OCI-M1 (cell line): ENCODE results near the gene BCKDK.
A peak's percentile ranks its signal among the peaks of the same experiment; 100 is the strongest.
"Not testable (repeated sequence)": the region's sequence is repeated elsewhere in the genome, so short reads cannot be mapped to it uniquely, and the experiment has no call there.

Experiments used
- DNase-seq: peaks from one replicate; lab custom pipeline; 2025; lab: John Stamatoyannopoulos, UW

Gene BCKDK

DNA sequence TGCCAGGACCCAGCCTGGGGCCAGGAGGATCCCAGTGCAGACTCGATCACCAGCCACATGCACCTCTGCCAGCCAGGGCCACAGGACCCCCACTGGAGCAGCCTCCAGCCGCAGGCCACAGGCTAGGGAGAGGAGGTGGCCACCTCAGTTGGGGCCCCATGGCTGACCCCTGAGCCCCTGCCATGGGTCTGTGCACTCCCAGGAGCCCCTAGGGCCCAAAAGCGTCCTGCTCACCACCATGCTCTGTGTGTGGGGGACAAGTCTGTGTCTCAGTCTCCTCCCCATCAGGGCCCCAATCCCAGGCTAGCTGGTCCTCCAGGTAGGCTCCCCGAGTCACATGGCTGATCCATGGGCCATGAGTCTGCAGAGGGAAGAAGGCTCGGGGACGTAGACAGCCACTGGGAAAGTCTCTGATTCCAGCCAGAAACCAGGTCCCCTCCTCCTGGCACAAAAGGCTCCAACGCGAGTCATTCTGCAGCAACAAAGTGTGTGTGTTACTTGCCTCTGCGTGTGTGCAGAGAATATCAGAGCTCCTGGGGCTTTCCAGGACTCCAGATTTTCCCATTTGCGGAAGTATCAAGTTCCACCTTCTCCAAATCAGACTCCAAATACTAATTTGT, 33.4 kb downstream of the BCKDK start:
- DNase-seq: no peak

GRCh38 chr16:31142109-31143010, 34.2 kb downstream of the BCKDK start:
- DNase-seq: peak; percentile 100

DNA sequence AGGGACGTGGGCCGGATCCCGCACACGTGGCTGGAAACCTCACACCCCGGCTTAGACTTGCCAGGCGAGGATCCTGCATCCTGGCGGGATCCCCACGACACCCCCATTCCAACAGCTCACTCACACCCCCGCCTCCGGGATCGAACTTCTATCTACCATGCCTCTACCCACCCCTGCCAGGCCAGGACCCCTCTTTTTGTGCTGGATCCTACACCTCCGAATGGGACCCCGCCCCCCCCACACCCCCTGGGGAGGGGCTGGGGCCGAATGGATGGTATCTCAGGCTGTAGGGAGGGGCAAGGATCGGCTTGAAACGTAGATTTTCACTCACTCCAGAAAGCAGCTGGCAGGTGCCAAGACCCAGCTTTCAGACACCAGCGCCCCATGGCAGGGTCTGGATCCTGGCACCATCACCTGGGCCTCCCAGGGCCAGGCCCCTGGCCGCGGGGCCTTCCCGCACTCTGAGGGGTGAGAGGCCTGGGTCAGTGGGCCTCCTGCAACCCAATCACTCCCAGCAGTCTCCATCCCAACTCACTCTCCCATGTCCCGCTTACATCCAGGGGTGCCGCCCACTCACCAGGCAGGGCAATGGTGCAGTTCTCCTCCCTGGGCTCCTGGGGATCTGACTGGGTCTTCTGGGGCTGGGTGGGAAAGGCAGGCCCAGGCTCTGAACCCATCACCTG, 35.0 kb downstream of the BCKDK start:
- DNase-seq: no peak

GRCh38 chr16:31143694-31144148, 35.5 kb downstream of the BCKDK start:
- no peak for DNase-seq

GRCh38 chr16:31144418-31144817, 36.2 kb downstream of the BCKDK start:
- not testable (repeated sequence) for DNase-seq

DNA sequence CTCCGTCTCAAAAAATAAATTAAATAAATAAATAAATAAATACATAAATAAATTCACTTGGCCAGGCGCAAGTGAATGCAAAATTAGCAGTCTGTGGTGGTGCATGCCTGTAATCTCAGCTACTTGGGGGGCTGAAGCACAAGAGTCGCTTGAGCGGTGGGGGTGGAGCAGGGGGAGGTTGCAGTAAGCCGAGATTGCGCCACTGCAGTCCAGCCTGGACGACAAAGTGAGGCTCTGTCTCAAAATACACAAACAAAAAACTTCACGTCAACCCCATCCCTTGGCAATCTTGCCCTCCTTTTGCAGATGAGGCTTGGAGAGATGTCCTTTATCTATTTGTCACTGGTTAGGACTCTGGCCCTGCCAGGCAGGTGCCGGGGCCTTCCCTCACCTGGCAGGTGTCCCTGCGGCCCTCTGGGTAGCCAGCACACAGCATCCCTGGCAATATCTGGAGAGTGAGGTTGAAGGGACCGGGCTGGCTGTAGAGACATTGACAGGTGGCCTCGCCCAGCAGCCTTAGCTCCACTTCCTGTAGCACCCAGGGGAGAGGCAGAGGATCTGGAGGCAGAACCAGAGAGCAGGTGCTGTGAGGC, 37.3 kb downstream of the BCKDK start:
- no peak for DNase-seq

DNA sequence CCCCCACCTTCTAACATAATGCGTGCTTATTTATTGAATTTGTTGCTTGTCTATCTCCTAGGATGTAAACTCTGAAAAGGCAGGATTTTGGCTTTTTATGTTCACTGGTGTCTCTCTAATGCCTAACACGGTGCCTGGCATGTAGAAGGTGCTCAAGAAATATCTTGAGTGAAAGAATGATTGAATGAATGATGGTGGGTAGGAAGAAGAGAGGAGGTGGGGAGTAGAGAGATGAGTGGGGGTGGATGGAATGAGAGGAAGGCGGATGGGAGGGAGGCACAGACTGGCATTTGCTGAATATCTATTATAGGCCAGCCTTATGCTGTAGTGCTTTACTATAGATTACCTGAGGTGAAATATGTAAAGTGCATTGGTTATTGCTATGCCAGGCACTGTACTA, 39.4 kb downstream of the BCKDK start:
- no peak for DNase-seq

DNA sequence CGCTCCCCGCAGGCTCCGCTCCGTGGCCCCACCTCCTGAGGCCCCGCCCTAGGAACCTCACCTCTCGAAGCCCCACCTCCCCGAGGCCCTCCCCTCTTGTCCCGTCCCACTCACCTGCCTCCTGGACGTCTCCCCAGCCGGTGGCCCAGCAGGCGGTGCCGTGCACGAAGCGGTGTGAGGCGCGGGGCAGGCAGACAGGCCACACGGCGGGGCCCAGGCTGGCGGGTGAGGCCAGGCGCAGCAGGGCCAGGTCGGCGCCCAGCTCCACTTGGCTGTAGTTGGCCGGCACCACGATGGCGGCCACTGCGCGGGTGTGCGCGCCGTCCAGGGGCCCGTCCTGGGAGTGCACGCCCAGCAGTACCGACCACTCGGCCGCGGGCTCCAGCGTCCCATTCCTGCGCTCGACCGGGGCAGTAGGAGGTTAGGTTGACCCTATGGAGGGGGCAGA, 40.1 kb downstream of the BCKDK start:
- DNase-seq: no peak

DNA sequence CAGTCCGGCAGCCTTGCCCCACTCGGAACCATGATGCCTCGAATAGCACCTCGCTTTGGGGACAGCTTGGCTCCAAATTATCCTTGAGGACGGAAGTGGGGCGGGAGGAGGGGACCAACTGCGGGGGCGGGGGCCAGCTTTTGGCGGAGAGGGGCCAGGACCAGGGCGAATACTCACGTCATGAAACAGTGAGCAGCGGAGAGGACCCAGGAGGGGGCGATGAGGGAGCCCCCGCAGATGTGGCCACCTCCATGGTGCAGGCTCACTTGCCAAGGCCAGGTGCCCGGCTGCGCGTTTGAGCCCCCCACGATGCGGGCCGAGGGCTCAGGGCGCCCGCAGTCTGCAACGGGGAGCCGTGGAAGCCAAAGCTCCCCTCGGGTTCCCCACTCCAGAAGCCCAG, 40.7 kb downstream of the BCKDK start:
- no peak for DNase-seq

GRCh38 chr16:31149332-31149731, 41.1 kb downstream of the BCKDK start:
- DNase-seq: no peak

GRCh38 chr16:31149894-31150890, 42.0 kb downstream of the BCKDK start, which contains the start of gene PRSS36:
PRSS36 (minus strand) TSS chr16:31150066; CDS start chr16:31150035, 31 bp downstream.
- DNase-seq: no peak

- not testable (repeated sequence) for DNase-seq
Measured at GRCh38 chr16:31150976-31151375, 42.8 kb downstream of the BCKDK start.

GRCh38 chr16:31157136-31157535, 49.0 kb downstream of the BCKDK start:
- DNase-seq: peak; percentile 87
